GM10847 (cell line): ENCODE data around the gene MME.

Source experiments
- POLR2A ChIP-seq: IDR thresholded peaks from 2 replicates; pipeline ENCODE4 v1.6.1; 2011; ENCODE audit not compliant: insufficient read length; ENCODE audit errors: extremely low read depth

MME gene

DNA sequence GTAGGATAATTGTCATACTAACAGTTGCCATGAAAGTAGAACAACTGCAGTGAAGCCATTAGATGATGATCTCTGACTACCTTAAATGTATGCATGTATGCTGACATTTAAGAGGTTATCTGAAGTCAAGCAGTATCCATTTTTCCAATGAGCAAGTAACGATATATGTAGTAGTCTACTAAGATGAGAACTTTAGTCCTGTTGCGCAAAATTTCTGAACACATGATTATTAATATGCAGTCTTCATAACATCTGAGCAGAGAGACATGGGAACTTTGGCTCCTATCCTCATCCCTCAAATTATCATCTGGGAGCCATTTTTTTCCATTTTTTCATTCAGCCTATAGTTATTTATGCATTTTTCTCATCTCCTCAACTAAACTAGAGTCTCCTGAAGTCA, 79.2 kb downstream of the MME start:
- TF ChIP-seq POLR2A, result no peak

DNA sequence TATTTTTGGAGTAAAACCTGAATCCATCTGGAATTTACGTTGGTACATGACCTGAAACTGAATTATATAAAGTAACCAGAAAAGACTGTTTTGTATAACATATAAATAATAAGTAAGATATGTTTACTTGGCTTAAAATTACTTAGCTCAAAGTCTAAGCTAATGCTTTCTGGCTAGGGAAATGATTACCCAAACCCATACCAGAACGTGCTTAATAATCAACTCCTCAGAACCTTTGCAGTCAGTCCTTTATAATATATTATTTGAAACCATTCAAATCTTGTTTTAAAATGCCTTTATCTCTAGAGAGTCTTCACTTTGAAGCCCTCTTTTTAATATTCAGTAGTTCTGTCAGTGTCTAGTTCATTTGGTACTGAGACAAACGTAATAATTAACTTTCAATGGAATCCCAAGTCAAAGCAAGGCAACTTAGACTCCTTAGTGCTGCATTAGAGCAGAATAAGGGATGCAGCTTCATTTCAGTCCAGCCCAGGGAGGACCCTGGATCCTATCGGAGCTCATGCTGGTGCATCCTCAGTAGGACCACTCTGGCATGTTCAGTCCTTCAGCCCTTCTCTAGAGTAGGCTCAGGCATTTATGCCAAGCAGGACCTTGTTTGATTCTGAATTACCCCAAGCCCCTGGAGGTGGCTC, 81.6 kb downstream of the MME start:
- TF ChIP-seq POLR2A, result no peak

DNA sequence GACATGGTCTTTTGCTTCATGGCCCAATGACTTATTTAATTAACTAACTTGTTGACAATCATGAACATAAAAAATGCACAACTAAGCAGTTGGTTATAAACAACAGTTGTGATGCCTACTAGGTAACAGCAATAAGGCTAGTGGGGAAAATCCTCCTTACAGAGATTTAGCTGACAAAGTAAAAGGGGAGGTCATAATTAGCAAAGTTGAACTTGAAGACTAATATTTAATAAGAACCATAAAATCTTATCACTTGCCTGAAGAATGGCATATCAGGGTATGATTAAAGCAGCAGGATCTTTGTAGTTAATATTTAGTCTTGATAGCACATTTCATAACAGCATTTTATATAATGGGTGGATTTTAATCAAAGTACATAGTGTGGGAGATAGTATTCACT, 84.2 kb downstream of the MME start:
- no peak for TF ChIP-seq POLR2A

DNA sequence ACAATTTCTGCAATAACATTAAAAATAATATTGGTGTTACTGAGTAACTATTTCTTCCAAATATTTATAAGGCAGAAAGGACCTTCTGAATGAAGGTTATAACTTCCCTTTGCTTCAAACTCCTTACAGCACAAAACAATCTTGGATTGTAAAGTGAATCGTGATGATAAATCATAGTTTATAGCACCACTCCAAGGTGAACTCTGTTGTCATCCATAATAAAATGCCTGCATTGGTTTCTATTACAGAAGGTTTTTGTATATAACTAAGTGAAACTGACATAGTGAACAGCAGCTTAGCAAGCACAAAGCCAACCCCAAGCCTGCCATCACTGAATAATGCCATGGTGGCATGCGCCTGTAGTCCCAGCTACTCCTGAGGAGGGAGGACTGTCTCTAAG, 86.3 kb downstream of the MME start:
- TF ChIP-seq POLR2A, result no peak

DNA sequence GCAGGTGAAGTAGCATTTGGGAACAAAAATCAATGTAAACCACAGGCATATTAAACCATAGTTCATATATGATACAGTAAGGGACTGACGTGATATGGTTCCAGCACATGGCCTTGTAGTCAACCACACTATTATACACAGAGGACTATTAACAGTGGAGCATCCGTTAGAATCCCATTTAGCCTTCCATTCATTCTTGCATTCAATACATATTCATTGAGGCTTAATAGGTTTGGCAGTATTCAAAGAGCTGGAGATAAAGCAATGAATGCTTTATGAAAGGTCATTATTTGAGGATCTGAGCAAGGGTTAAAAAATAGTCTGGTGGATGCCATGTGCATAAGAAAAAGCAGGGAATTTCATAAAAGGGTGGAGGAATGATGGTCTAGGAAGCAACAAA, 89.1 kb downstream of the MME start:
- TF ChIP-seq POLR2A, result no peak

DNA sequence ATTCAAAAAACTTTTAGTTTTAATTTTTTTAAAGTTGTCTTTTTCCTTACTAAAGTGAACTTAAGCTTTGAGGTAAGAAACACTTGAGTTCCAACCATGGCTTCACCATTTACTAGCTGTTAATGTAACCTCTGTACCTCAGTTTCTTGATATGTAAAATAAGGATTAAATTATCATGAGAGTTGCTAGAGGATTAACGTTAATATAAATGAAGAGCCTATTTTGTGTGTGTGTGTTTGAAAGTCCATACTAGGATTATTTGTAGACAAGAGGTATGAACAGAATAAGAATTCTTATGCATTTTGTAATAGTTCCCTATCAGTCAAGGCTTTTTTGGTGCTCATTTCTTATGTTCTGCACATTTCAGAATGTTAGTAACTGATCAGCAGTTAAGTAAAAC, 93.7 kb downstream of the MME start:
- no peak for TF ChIP-seq POLR2A

DNA sequence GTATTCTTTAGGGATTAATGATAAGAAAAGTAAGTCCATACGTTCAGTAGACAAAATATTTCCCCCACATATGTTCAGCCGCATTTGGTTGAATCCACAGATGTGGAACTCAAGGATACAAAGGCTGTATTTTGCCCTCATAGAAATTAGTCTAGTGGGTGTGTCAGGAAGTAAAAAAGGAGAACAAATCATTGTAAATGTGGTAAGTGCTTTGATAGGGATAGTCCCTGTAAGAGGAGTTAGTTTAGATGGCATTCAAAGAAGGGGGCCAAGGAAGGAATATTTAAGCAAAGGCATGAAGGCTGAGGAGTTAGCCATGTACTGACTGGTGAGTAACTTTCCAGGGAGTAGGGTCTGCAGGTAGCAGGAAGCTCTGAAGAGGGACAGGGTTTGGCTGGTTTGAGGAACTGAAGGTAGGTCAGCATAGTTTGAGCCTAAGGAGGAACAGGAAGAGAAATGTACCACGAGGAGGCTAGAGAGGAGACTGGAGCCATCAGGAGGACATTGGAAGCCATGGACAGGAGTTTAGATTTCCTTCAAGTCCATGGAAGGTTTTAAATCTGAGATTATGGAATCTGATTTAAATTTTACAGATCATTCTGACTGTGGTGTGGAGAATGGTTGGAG, 98.8 kb downstream of the MME start:
- no peak for TF ChIP-seq POLR2A

DNA sequence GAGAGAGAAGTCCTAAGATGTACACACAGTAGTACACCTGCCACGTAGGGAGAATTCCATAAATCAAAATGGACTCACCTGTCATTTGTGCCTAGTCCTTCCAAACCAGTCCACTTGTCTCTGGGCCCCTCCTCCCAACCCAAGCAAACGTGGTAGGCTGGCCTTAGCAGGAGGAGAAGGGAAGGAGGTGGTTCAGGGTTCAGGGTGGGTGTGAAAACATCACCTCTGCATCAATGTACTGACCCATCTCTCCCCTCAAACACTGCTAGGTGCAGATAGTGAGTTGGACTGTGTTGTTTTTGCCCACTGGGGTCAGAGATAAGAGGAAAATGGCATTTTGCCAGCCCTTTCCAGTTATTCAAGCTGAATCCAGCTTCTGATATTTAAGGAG, 99.3 kb downstream of the MME start:
- TF ChIP-seq POLR2A, result no peak

DNA sequence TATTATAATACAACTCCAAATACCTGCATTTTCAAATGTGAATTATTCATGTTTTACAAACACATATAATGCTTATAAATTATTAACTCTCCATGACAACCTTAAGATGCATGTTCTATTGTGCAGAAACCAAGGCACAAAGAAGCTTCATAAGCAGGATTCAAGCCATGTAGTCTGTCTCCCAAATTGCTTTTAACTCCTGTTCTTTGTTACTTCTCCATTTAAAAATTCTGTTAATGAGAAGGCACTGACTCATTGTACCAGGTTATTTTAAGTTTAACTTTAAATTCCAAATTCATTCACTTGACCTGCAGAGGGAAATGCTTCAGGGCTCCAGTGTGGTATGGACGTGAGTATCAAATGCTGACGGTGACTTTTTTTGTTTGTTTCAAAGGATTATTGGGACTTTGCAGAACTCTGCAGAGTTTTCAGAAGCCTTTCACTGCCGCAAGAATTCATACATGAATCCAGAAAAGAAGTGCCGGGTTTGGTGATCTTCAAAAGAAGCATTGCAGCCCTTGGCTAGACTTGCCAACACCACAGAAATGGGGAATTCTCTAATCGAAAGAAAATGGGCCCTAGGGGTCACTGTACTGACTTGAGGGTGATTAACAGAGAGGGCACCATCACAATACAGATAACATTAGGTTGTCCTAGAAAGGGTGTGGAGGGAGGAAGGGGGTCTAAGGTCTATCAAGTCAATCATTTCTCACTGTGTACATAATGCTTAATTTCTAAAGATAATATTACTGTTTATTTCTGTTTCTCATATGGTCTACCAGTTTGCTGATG, 100.0 kb downstream of the MME start:
- TF ChIP-seq POLR2A, result no peak

DNA sequence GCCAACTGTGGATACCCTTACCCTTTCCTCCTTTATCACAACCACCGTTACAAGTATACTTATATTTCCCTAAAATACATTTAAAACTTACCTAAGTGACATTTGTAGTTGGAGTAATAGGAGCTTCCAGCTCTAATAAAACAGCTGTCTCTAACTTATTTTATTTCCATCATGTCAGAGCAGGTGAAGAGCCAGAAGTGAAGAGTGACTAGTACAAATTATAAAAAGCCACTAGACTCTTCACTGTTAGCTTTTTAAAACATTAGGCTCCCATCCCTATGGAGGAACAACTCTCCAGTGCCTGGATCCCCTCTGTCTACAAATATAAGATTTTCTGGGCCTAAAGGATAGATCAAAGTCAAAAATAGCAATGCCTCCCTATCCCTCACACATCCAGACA, 102.3 kb downstream of the MME start:
- no peak for TF ChIP-seq POLR2A

DNA sequence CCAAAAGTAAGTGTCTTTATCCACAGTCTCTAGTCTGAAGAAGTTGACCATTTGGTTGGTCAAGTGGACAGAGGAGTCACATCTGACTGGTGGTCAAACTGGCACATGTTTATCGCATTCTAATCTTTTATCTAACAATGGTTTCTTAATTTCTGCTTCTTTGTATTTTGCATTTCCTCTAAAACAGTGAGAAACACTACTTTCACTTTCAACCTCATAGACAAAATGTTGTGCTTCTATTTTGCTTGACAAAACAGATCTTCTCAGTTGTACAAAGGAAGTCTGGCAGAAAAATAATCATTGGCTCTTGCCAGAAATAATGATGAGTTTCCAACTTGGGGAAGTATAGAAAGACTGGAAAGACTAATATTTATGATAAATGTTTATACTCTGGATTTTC, 103.9 kb downstream of the MME start:
- no peak for TF ChIP-seq POLR2A

DNA sequence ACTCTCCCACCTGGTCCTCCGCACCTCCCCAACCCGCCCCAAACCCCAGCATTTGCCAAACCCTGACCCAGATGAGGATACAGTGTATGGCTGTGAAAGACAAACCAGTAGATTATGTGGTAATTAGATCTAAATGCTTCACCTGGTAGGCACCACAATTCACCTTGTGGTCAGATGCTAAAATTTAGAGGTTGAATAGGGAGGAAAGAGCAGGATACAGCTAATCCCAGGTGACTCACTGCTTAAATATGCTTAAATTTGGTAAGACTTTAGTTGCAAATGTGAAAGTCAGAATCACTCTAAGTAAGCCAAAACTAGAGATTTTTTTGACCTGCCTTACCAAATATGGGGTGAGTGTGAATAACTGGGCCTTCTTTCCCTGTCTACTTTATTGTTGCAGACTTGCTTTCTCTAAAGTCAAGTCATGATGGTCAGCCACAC, 105.5 kb downstream of the MME start:
- no peak for TF ChIP-seq POLR2A

DNA sequence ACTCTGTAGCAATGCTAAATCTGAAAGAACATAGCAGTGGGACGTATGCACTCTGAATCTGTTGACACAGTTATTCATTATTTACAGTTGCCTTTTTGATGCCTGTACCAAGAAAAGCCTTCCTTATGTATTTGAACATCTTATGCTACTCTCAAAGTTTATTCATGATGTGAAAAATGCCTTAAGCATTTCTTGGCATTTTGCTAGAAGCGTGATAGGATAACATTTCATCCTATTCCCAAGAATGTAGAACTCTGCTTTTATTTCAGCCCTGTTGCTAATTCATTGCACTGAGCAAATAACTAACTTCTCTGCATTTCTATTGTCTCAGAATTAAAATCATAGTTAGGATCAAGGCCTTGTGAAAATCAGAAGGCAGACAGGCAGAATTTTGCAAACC, 107.9 kb downstream of the MME start:
- TF ChIP-seq POLR2A, result no peak

DNA sequence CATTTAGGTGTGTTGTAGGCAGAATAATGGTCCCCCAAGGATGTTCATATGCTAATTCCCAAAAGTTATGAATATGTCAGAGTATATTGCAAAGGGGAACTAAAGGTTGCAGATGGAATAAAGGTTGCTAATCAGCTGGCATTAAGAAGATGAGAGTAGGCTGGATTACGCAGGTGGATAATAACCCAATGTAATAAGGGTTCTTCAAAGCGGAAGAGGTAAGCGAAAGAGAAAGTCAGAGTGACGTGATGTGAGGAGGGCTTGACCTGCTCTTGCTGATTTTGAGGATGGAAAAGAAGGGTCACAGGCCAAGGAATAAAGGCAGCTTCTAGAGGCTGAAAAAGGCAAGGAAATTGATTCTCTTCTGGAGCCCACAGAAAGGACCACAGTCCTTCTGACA, 109.4 kb downstream of the MME start:
- no peak for TF ChIP-seq POLR2A

DNA sequence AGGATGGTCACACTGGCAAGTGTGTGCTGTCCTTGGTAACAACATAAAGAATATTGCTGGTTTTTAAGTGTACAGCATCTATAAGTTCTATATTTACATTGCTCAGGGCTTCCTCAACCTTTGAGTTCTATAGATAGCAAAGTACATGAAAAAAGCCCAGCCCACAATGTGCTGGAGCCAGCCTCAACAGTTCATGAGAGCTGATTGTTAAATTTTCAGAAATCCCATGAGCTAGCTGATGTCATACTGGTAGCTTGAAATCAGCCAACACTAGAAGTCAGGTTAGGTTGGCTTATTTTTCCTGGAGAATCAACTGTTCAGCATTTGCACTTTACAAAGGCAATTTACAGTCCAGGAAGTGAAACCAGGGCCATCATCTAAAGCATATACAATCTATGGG, 110.6 kb downstream of the MME start:
- no peak for TF ChIP-seq POLR2A

DNA sequence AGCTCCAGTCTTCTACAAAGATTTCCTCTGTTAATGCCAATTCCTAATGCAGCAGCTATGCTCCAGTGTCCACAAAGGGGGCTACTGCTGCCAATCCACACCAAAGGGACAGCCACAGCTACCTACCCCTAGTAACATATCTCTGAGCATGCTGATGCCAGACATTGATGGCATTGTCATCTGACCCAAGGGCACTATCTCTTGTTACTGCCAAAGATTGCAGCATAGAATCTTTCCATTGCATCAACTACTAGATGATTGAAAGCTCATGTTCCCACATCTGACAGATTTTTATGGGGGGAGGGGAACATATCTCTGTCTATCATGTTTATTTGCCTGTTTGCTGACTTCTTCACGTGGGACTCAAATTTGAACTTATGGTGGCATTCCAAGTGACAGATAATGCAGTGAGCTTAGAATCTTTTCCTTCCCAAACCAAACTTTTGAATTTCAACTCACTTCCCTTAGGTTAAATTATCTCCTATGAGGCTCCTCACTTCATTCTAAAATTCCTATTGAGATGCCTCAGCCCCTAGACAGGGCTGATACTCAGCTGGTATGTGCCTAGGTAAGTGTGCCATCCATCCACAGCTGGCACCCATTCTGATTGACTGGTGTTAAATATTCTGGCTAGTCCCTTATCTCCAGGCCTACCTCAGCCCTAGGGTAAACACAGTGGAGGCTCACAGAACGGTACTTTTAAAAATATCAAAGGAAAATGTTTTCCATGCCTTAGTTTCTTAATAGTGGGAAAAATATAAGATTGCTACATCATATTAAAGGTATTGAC, 113.0 kb downstream of the MME start:
- no peak for TF ChIP-seq POLR2A

DNA sequence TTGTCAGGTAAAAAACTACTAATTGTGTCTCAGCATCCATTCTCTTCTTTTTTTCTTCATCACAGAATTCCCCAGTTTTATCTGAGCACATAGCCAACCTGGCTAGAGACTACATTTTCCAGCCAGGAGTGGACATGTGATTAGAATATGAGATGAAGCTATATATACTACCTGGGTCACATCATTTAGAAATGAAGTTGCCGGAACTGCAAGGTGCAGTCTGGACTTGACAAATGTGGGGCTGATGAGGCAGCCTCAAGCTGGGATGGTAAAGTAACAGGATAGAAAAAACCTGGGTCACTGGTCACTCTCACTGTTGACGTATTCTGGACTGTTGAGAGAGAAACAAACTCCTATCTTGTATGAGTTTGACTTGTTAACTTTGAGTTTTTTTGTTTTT, 113.7 kb downstream of the MME start:
- TF ChIP-seq POLR2A, result no peak
